HEK293 (cell line): Measurements from ENCODE around the gene TUBGCP3.
"Not testable (repeated sequence)": the region's sequence is repeated elsewhere in the genome, so short reads cannot be mapped to it uniquely, and the experiment has no call there.

Source experiments
- CTCF ChIA-PET: fragments of 350-600 bp; formaldehyde crosslinking; extraction: SDS; loops from one replicate; lab custom pipeline; 2021; ENCODE audit warnings: antibody characterized with exemption; lab: Yijun Ruan, JAX
- POLR2A ChIA-PET: fragments of 300-600 bp; formaldehyde crosslinking; extraction: SDS; loops from one replicate; lab custom pipeline; 2020; ENCODE audit warnings: antibody characterized with exemption, inconsistent platforms; lab: Yijun Ruan, JAX
- H3K27ac ChIP-seq: fragments of 200-500 bp; sonication (Bioruptor generic); 2 replicates; pipeline ENCODE4 v1.5.1; 2014; ENCODE audit warnings: low read depth, low read length, control low read depth, inconsistent platforms; ENCODE audit errors: extremely low read depth
- H3K36me3 ChIP-seq, 2 experiments: fragments of 200-500 bp in 1 of 2; sonication (Bioruptor generic) in 1 of 2; 1 replicate in 1 of 2; 2 replicates in 1 of 2; pipeline ENCODE4 v1.5.1; 2014 to 2017; ENCODE audit warnings: inconsistent platforms in 2 of 2, low read length in 2 of 2; ENCODE audit not compliant: control insufficient read depth in 2 of 2, insufficient read depth in 1 of 2
- H3K4me1 ChIP-seq: fragments of 200-500 bp; sonication (Bioruptor generic); 2 replicates; pipeline ENCODE4 v1.5.1; 2014; ENCODE audit warnings: mild to moderate bottlenecking, low read length, inconsistent platforms; ENCODE audit not compliant: control insufficient read depth, insufficient read depth
- H3K4me3 ChIP-seq: 2 replicates; pipeline ENCODE4 v1.5.1; 2011; ENCODE audit warnings: low read depth, mild to moderate bottlenecking, control low read depth, low read length, moderate library complexity
- H3K9me3 ChIP-seq: fragments of 200-500 bp; sonication (Bioruptor generic); 2 replicates; pipeline ENCODE4 v1.5.1; 2014; ENCODE audit warnings: low read depth, low read length, inconsistent platforms; ENCODE audit not compliant: control insufficient read depth, insufficient read depth
- BCL6B ChIP-seq: fragments of 450-650 bp; formaldehyde crosslinking; IDR thresholded peaks from 2 replicates; pipeline ENCODE4 v1.5.1; 2017; ENCODE audit warnings: missing biosample characterization, missing genetic modification characterization
- EGR2 ChIP-seq: fragments of 450-650 bp; formaldehyde crosslinking; IDR thresholded peaks from 2 replicates; pipeline ENCODE4 v1.5.1; 2016; ENCODE audit warnings: low read depth, missing biosample characterization, missing genetic modification characterization
- KLF9 ChIP-seq: fragments of 450-650 bp; formaldehyde crosslinking; IDR thresholded peaks from 2 replicates; pipeline ENCODE4 v1.5.1; 2016; ENCODE audit warnings: missing biosample characterization, missing genetic modification characterization, low read depth
- PBX3 ChIP-seq: sonication (generic); formaldehyde crosslinking; IDR thresholded peaks from 2 replicates; pipeline ENCODE4 v1.8.1; 2022; ENCODE audit warnings: mild to moderate bottlenecking, moderate library complexity, missing genetic modification reagents
- RBAK ChIP-seq: fragments of 450-650 bp; formaldehyde crosslinking; IDR thresholded peaks from 2 replicates; pipeline ENCODE4 v1.5.1; 2016; ENCODE audit warnings: missing biosample characterization, missing genetic modification characterization
- YY1 ChIP-seq: fragments of 450-650 bp; formaldehyde crosslinking; IDR thresholded peaks from 2 replicates; pipeline ENCODE4 v1.5.1; 2018; ENCODE audit warnings: missing biosample characterization, missing genetic modification characterization
- ZBTB48 ChIP-seq: fragments of 450-650 bp; formaldehyde crosslinking; IDR thresholded peaks from 2 replicates; pipeline ENCODE4 v1.5.1; 2016; ENCODE audit warnings: missing biosample characterization, missing genetic modification characterization
- ZFP41 ChIP-seq: fragments of 450-650 bp; formaldehyde crosslinking; IDR thresholded peaks from 2 replicates; pipeline ENCODE4 v1.5.1; 2016; ENCODE audit warnings: missing biosample characterization, missing genetic modification characterization, borderline replicate concordance
- ZNF10 ChIP-seq: fragments of 450-650 bp; formaldehyde crosslinking; IDR thresholded peaks from 2 replicates; pipeline ENCODE4 v1.5.1; 2017; ENCODE audit warnings: missing biosample characterization, missing genetic modification characterization
- ZNF23 ChIP-seq: fragments of 450-650 bp; formaldehyde crosslinking; IDR thresholded peaks from 2 replicates; pipeline ENCODE4 v1.5.1; 2016; ENCODE audit warnings: missing biosample characterization, missing genetic modification characterization, borderline replicate concordance
- ZNF488 ChIP-seq: fragments of 450-650 bp; formaldehyde crosslinking; IDR thresholded peaks from 2 replicates; pipeline ENCODE4 v1.5.1; 2016; ENCODE audit warnings: missing biosample characterization, missing genetic modification characterization
- ZNF548 ChIP-seq: fragments of 450-650 bp; formaldehyde crosslinking; IDR thresholded peaks from 2 replicates; pipeline ENCODE4 v1.5.1; 2016; ENCODE audit warnings: missing biosample characterization, missing genetic modification characterization
- ZNF623 ChIP-seq: fragments of 450-650 bp; formaldehyde crosslinking; IDR thresholded peaks from 2 replicates; pipeline ENCODE4 v1.5.1; 2016; ENCODE audit warnings: missing biosample characterization, missing genetic modification characterization
- ZNF660 ChIP-seq: fragments of 450-650 bp; IDR thresholded peaks from 2 replicates; pipeline ENCODE4 v1.5.1; 2018; ENCODE audit warnings: missing biosample characterization, mild to moderate bottlenecking, missing genetic modification characterization
- ZNF677 ChIP-seq: fragments of 450-650 bp; IDR thresholded peaks from 2 replicates; pipeline ENCODE4 v1.5.0; 2018; ENCODE audit warnings: missing biosample characterization, mild to moderate bottlenecking, missing genetic modification characterization, moderate library complexity
- ZNF704 ChIP-seq: fragments of 450-650 bp; formaldehyde crosslinking; IDR thresholded peaks from 2 replicates; pipeline ENCODE4 v1.5.1; 2016; ENCODE audit warnings: missing biosample characterization, missing genetic modification characterization
- ZNF776 ChIP-seq: fragments of 450-650 bp; formaldehyde crosslinking; IDR thresholded peaks from 2 replicates; pipeline ENCODE4 v1.5.0; 2017; ENCODE audit warnings: missing biosample characterization, missing genetic modification characterization, borderline replicate concordance

Gene TUBGCP3

GRCh38 chr13:112495465-112495864 lies 92.5 kb downstream of the TUBGCP3 start (continued):
- no peak for TF ChIP-seq RBAK (tag by site-specific recombination)
- TF ChIP-seq, all 188 proteins: peak for 0

- Histone ChIP-seq H3K4me1 (no peaks in the 10 kb centered on the region), H3K4me3 (no peak overlapping the region), H3K9me3 (no peaks in the 10 kb centered on the region), H3K36me3 (peaks cover 0 to 14% of the 10 kb centered on the region in 2 experiments; a peak in 1 of 3 replicates), H3K27ac (no peak overlapping the region)
- TF ChIP-seq ZNF776 (tag by site-specific recombination), result no peak
- TF ChIP-seq ZNF677, result no peak
- TF ChIP-seq ZNF488 (tag by site-specific recombination), result no peak
- TF ChIP-seq ZNF23, result no peak
- TF ChIP-seq ZNF548, result no peak
- TF ChIP-seq YY1, result no peak
- no peak for TF ChIP-seq BCL6B
- TF ChIP-seq ZNF623 (tag by site-specific recombination), result no peak
- TF ChIP-seq ZNF10 (tag by site-specific recombination), result no peak
- no peak for TF ChIP-seq ZNF660 (tag by site-specific recombination)
- TF ChIP-seq ZFP41, result no peak
- no peak for TF ChIP-seq KLF9 (tag by site-specific recombination)
- CTCF ChIA-PET, result no interaction called here
- POLR2A ChIA-PET, result no interaction called here
Observed at GRCh38 chr13:112489199-112489598, 98.8 kb downstream of the TUBGCP3 start.

- POLR2A ChIA-PET, H3K4me1 ChIP-seq, H3K4me3 ChIP-seq, CTCF ChIA-PET, H3K27ac ChIP-seq, H3K9me3 ChIP-seq: not testable (repeated sequence)
- H3K36me3 ChIP-seq, result peaks cover 0 to 14% of the 10 kb centered on the region in 2 experiments; a peak in 1 of 3 replicates
Observed at GRCh38 chr13:112488343-112489050, 99.5 kb downstream of the TUBGCP3 start.

- Histone ChIP-seq H3K27ac (no peak overlapping the region), H3K4me3 (no peak overlapping the region), H3K4me1 (no peaks in the 10 kb centered on the region), H3K9me3 (no peaks in the 10 kb centered on the region), H3K36me3 (peaks cover 0 to 14% of the 10 kb centered on the region in 2 experiments; a peak in 1 of 3 replicates)
- POLR2A ChIA-PET, result no interaction called here
- CTCF ChIA-PET, result no interaction called here
- TF ChIP-seq ZBTB48 (tag by site-specific recombination), result no peak
- no peak for TF ChIP-seq ZNF704 (tag by site-specific recombination)
- no peak for TF ChIP-seq PBX3
- no peak for TF ChIP-seq EGR2
Observed at GRCh38 chr13:112487127-112487517, 100.8 kb downstream of the TUBGCP3 start.
